Activated T-cell treated with anti-CD3 and anti-CD28 coated beads for 4 hours (primary cell): ENCODE data around the gene CUZD1.

Experiments
- DNase-seq: peaks from one replicate; pipeline ENCODE4 v3.0.0-alpha.2; 2020

The CUZD1 gene

GRCh38 chr10:122802282-122802681 lies 43.4 kb downstream of the CUZD1 start:
- DNase-seq: no peak

- DNase-seq: no peak
Measured at GRCh38 chr10:122798704-122799231, 46.9 kb downstream of the CUZD1 start.

- no peak for DNase-seq
Measured at GRCh38 chr10:122796796-122797195, 48.9 kb downstream of the CUZD1 start.

- no peak for DNase-seq
Measured at GRCh38 chr10:122795924-122796323, 49.7 kb downstream of the CUZD1 start.

- DNase-seq: no peak
Measured at GRCh38 chr10:122786269-122786668, 59.4 kb downstream of the CUZD1 start.

GRCh38 chr10:122782911-122783310 lies 62.7 kb downstream of the CUZD1 start:
- no peak for DNase-seq
